ENCODE data around the gene AMH.

AMH gene

DNA sequence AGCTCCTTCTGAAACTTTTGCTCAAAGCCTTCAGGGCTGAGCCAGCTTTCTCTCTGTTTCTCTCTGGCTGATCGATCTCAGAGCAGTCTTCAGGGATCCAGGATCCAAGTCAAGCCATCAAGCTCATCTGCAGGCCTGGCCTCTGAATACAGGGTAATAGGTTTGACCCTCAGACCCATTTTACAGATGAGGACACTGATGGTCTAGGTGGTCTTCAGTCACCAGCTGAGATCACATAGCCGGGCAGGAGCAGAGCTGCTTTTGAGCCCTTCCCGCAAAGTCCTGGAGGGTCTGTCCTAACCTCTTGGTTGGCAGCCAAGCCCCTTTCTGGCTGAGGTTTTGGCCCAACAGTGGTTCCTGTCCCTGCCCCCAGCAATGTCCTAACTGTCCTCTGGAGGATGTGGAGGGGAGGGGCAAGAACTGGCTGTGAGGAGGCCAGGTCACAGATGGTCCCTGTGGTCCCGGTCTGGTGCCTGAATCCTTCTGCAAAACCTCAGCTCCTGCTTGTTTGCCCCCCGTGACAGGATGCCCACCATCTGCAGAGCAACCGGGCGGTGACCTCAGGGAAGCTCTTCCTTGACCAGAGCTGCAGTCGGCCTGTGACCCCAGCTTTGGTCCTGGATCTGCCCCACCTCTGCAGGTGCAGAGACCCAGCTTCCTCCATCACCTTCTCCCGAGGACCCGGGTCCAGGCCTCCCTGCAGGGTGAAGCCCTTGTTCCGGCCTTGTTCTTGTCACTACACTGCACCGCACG lies 38.6 kb downstream of the AMH start:
- no peak for DNase-seq (ENCODE audit: low read depth)

DNA sequence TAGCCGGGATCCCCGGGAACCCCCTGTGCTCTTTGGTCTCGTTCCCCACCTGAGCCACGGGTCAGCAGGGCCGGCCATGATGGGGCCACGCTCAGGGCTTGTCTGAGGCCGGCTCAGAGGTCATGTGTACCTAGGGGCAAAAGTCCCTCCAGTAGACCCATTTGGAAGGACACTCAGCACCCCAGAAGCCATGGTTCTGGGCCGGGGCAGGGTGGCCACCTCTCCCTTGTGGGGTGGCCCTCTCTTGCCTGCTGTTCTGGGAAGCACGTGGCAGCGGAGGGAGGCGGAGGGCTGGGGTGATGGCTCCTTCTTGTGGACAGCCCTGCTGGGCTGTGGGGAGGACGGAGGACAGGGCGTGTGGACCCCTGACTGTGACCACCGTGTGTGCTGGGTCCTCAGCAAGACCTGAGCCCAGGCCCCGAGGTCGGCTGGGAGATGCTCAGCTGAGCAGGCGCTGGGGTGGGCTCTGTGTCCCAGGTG lies 39.3 kb downstream of the AMH start:
- DNase-seq (ENCODE audit: low read depth) = no peak

DNA sequence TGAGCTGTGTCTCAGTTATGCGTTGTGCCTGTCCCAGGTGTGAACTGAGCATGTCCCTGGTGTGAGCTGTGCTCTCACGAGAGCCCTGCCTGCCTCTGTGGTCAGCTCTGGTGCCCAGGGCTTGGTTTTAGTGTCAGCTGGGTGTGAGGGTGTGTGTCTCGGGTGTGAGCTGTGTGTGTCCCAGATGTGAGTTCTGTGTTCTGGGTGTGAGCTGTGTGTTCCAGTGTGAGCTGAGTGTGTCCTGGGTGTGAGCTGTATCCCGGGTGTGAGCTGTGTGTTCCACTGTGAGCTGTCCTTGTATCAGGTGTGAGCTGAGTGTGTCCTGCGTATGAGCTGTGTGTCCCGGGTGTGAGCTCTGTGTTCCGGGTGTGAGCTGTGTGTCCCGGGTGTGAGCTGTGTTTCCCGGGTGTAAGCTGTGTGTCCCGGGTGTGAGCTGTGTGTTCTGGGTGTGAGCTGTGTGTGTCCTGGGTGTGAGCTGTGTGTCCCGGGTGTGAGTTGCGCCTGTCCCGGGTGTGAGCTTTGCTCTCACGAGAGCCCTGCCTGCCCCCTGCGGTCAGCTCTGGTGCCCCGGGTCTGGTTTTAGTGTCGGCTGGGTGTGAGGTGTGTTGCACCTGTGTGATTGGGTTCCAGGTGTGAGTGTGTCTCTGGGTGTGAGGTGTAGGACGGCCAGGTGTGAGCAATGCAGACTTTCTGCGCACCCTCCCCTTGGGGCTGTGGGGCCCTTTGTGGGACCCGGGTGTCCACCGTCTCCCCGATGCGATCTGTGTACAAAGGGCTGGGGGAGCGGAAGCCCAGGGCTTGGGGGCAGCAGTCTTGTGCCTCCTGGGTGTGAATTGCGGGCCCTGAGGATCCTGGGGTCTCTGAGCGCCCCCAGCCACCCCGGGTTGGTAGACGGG lies 39.9 kb downstream of the AMH start:
- DNase-seq (ENCODE audit: low read depth) = no peak

DNA sequence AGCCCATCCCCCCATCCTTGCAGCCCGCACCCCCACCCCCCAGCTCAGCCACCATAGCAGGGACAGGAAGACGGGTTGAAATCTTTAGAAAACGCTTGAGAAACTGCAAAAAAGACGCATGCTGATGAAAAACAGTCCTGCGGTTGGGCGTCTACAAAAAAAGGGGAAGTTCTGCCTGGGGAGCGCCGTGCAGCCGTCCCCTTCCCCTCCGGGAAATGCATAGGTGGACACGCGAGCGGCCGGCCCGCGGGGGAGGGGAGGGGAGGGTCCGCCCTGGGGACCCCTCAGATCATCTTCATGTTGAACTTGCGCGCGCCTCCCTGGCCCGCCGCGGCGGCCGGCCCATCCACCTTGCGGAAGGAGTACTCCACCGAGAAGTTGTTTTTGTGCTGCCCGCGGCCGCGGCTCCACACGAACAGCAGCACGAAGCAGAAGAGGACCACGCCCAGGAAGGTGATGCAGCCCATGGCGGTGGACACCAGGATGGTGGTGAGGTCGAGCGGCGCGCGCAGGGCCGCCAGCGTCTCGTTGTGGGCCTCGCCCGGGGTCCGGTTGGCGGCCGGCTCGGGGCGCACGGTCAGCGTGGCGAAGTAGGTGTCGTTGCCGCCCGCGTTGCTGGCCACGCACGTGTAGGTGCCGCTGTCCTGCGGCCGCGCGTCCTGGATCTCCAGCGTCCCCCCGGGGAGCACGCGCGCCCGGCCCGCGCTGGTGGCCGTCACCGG lies 40.8 kb downstream of the AMH start:
- no peak for DNase-seq (ENCODE audit: low read depth)

DNA sequence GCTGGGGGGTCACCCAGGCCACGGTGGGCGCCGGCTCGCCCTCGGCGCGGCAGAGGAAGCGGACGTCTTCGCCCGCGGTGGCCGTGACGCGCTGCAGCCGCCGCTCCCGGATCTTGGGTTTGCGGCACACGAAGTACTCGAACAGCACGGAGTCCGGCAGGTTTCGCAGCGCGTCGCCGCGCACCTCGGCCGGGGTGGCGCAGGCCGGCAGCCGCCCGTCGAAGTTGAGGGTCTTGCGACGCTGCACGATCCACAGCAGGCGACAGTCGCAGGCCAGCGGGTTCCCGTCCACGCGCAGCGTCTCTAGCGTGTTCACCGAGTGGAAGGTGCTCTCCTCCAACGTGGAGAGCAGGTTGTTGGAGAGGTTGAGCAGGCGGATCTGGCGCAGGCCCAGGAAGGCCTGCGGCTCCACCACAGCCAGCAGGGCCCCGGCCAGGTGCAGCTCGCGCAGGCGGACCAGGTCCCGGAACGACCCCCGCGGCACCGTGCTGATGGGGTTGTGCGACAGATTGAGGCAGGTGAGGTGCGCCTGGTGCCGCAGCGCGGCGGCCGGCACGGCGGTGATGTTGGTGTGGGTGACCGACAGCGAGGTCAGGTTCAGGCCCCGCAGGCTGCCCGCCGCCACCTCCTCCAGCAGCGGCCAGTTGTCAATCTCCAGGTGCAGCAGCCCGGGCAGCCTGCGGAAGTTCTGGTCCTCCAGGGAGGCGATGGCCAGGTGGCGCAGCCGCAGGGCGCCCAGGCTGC lies 41.5 kb downstream of the AMH start:
- no peak for DNase-seq (ENCODE audit: low read depth)

DNA sequence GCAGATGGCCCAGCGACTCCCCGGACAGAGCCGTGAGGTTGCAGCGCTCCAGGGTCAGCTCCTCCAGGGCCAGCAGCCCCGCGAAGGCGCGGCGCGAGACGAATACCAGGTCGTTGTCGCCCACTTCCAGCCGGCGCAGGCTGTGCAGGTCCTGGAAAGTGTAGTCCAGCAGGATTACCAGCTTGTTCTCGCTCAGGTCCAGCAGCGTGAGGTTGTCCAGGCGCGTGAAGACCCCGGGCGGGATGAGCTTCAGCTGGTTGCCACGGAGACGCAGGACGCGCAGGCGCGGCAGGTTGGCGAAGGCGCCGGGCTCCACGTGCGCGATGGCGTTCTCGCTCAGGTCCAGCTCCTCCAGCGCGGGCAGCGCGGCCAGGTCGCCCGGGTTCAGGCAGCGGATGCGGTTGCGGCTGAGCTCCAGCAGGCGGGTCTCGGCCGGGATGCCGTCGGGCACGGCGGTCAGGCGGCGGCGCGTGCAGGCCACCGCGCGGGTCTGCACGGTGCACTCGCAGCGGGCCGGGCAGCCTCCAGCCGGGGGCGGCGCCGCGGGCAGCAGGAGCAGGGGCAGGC lies 42.1 kb downstream of the AMH start:
- DNase-seq (ENCODE audit: low read depth) = no peak

DNA sequence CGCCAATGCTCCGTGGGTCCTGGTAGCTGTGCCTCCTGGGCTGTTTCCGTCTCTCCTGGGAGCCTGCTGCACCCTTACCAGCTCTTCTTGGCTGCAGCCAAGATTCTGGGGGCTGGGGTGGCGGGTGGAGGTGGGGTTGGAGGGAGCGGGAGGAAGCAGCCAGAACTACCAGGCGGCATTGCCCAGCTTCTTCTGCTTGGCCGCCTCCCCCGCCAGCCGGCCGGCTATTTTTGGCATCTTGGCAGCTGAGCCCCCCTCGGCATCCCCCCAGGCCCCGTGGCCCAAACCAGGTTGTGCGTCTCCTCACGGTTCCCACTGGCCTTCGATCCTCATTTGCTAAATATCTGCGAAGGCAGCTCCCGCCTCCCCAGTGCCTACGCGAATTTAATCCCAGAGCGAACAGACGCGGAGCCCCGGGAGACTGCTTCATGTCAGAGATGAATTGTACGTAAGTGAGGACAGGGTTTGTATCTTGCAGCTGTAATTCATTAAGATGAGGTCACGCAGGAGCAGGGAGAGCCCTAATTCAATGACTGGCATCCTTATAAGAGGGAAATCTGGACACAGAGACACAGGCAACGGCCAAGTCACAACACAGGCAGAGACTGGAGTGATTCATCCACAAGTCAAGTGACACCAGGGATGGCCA lies 45.7 kb downstream of the AMH start:
- no peak for DNase-seq (ENCODE audit: low read depth)

DNA sequence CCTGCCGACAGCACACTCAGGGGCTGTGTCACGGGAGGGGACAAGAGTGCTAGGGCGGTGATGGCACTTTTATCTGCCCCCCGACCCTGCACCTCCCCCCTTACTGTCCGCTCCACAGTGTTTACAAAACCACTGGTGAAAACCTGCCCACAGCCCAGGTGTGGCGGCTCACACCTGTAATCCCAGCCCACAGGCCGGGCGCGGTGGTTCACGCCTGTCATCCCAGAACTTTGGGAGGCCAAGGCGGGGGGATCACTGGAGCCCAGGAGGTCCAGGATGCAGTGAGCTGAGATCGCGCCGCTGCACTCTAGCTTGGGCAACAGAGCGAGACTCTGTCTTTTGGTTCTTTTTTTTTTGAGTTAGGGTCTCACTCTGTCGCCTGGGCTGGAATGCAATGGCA lies 47.0 kb downstream of the AMH start:
- DNase-seq (ENCODE audit: low read depth) = no peak

DNA sequence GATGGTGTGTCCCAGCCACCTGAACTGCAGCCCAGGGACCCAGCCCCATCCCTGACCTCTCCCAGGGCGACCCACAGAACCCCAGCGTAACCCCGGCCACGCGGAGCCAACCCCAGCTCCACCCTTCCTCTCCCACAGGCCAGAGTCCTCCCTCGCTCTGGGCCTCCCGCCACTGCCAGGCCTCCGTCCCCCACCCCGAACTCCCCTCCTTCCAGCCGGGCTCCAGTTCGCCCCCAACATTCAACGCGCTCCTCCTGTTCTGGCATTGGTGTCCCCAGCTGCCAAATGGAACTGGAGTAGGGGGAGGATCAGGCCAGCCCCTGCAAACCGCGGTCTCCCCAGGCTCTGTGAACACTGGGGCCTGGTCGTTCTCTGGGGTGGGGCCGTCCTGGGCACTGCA lies 51.4 kb downstream of the AMH start:
- DNase-seq (ENCODE audit: low read depth) = no peak
